SIG-M5 treated with dmso at 0.1 percent for 504 hours (cell line): ENCODE measurements around the gene CLEC16A.
A peak's percentile ranks its signal among the peaks of the same experiment; 100 is the strongest.

ENCODE experiments used
- DNase-seq: peaks from one replicate; lab custom pipeline; 2025; ENCODE audit not compliant: unreplicated experiment; lab: John Stamatoyannopoulos, UW

CLEC16A gene

DNA sequence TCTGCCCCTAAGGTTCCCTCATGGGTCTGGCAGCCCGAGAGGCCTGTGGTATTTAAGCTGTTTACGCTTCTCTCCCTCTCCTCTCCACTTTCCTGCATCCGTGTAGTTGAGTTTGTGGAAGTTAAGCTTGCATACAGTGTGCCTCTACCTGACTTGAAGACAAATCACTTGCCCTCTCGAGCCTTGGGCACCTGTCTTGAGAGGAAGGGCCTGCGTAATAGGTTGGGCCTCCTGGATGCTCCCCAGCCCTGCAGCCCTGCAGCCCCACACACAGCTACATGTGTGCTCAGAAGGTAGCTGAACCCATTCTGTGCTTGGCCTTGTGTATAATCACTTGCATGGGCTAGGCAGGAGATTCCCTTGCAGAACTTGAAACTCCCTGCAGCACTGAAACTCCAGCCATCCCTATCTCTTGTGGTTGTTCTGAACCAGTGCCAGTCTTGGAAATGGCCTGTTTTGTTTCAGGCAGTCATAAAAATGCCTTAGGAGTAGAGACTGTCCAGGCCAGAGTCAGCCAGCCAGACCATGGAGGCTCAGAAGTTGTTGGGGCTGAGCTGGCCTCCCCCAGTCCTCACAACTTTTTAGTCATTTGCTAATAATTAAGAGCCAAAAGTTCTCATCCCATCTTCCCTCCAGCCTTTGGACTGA is 134.6 kb downstream of the CLEC16A start:
- no peak for DNase-seq

DNA sequence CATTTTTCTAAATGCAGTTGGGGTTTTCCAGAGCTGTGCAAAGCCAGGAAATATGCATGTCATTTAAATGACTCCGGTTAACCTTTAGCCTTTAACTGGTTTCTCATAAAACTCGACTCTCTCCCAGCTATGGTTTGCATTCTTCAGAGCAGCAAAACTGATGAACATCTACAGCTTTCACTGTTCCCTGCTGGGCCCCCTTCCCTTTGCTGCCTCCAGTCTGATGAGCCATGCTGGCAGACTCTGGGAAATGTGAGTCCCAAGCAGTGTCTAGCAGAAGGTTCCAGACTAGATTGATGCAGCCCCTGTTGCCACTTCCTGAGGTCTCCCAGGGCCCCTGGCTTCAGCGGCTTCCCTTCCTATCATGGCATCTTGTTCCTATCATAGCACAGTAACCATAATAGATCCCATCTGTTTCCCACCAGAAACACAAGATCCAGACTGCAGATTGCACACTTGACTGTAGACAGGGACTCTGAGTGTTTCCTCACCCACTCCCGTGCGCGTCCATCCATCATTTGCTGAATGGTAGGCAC is 135.4 kb downstream of the CLEC16A start:
- no peak for DNase-seq

DNA sequence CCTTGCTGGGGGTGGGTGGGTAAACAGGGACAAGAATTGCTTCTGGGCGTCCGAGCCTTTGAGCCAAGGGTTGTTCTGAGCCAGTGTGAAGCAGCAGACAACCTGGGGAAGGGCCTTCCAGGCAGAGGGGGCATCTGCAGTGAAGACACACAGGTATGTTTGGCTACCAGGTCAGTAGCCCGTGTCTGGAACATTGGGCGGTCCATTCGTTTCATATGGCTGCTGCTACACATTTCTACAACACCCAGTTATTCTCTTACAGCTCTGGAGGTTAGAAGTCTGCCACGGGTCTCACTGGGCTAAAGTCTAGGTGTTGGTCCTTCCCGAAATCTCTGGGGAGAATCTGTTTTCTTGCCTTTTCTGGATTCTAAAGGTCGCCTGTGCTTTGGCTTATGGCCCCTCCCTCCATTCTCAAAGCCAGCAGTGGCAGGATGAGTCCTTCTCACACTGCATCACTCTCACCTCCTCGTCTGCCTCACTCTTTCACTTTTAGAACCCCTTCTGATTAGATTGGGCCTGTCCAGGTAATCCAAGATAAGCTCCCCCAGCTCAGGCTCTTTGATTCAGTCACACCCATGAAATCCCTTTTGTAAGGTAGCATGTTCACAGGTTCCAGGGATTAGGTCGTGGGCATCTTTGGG is 136.1 kb downstream of the CLEC16A start:
- DNase-seq = no peak

DNA sequence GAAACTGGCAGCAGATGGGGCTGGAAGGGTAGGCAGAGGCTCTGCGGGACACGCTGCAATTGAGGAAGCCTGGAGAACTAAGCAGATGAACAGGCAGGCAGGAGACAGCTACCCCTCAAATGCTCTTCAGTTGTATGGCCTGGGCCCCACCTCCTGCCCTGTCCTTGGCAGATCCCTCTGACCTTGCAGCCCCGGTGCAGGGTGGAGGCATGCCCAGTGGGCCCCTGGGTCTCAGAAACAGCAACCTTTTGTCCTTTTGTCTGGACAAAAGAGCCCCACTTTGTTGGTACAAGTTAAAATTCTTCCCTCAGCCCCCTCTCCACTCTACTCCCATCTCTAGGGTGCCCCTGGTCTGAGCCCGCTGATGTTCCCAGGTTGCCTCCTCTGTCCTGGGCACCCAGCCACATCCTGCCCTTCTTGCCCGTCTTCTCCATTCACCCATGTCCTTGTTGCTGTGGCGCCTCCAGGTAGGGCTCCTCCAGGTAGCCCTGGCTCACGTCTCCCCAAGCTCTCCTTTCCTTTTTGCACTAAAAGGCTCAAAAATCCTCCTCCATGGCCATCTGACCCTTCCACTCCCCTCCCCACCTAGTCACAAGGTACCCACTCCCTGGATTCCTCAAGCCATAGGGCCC is 136.8 kb downstream of the CLEC16A start:
- DNase-seq = no peak

DNA sequence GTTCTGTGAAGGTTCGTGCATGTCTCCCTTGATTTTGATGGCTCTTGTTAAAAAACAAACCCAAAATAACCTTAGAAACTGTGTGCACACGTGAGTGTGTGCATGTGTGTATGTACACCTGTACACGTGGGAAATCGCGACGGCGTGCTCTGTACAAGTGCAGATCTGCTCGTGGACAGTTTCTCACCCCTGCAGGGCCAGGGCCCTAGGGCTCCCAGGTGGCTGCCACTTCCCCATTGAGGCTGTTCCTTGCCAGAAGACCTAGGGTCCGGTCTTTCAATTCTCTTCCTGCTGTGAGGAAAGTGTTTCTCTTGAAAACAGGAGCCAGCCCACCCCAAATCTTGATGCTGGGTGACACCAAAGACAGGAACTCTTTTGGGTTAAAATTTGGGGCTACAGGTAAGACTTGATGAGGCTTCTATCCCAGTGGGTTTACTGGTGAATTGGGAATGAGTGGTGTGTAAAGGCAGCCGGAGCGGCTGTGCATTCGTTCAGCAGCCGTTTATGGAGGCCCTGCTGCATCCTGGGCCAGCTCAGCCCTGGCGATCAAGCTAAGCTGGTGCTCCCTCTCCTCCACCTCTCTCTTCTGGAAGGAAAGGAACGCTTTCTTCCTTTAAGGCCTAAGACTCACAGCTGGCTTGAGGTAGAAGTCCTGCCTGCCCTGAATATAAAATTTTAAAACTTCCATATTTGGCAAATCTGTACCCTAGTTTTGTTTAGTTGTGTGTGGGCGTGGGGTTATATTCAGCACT is 137.9 kb downstream of the CLEC16A start:
- no peak for DNase-seq

DNA sequence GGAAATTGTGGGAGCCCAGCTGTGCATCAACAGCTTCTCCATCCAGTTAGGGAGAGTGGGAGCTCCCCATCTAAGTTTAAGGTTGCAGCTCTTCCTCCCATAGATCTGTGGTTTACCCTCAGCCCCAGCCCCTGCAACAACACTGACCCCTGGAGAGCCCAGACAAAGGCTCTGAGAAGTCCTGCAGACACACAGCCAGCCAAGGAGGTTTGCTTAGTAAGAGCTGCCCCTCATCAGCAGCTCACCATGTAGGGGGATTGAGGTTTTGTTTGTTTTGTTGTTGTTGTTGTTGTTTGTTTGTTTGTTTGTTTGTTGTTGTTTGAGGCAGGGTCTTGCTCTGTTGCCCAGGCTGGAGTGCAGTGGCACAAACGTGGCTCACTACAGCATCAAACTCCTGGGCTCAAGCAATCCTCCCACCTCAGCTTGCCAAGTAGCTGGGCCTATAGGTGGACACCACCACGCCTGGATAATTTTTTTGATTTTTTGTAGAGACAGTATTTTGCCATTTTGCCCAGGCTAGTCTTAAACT is 138.6 kb downstream of the CLEC16A start:
- DNase-seq = no peak

DNA sequence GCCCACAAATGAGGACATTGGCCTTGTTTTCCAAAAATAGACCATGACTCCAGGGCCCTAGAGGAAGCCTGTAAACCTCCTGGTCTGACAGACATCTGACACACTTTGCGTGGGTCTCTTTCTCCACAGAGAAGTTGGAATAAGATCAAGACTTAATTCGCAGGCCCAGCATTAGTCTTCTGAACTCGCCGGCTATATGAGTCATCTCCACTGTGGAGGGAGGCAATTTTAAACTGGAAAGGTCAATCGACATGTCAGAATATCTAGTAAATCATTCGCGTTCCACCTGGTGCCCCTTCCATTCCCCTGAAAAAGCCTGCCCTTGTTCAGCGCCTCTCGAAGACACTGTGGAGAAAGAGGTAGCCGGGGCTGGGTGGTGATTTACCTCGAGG is 140.1 kb downstream of the CLEC16A start:
- no peak for DNase-seq

DNA sequence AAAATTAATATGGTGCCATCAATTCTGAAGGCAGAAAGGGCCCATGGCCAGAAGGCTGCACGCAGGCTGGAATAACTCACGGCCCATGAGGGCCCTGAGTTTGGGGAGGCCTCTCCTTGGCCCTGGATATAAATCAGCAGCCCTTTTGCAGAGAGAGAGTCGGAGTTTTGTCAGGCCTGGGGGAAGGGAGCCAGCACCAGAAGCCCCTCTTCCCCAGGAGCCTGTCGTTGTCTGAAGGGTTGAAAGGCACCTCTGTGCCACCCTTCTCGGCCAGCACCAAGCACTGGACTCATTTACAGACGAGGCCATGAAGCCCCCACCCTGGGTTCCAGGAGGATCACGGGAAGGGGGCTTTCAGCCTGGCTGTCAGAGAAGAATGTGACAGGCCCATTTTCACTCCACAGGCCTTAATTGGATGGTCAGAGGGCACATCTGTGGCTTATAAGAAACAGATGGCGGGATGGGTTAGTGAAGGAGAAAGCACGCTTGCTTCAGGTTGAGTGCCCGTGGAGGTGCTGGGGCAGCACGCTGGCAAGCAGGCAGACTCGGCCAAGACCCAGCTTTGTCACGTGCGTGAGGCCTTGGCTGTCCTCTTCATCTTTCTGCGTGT is 140.6 kb downstream of the CLEC16A start:
- DNase-seq = no peak

DNA sequence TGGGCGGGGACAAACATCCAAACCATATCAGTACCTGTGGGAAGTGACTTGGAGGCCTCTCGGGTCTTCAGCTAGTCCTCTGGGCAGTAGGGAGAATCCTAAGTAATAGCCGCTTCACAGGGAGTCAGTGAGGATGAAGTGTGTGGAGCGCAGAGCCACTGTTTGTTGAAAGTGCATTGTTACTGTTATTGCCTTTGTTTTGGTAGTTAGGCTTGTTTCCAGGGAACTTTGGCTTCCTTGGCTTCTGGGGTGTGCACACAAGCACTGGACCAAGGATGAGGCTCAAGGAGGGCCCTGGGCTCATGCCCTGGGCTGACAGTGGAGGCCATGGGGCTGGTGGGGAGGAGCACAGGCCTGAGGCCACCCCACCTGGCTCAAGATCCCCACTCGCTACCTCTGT is 141.6 kb downstream of the CLEC16A start:
- DNase-seq = no peak

DNA sequence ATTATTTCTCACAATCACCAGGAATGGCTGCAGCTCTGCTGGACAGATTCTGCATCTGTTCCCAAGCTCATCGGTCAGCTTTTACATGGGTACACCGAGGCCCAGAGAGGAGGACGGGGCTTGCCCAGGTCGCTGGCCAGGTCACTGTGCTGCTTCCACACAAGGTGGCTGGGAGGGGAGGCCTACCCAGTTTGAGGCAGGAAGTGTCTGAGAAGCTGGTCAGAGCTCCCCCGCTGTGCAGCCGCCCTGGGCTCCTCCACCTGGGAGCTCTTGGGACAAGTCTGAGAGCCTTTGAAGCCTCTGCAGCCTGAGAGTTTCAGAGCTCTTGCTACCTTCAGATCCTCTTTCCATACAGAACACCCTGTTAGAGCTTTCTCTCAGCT is 143.3 kb downstream of the CLEC16A start:
- no peak for DNase-seq

DNA sequence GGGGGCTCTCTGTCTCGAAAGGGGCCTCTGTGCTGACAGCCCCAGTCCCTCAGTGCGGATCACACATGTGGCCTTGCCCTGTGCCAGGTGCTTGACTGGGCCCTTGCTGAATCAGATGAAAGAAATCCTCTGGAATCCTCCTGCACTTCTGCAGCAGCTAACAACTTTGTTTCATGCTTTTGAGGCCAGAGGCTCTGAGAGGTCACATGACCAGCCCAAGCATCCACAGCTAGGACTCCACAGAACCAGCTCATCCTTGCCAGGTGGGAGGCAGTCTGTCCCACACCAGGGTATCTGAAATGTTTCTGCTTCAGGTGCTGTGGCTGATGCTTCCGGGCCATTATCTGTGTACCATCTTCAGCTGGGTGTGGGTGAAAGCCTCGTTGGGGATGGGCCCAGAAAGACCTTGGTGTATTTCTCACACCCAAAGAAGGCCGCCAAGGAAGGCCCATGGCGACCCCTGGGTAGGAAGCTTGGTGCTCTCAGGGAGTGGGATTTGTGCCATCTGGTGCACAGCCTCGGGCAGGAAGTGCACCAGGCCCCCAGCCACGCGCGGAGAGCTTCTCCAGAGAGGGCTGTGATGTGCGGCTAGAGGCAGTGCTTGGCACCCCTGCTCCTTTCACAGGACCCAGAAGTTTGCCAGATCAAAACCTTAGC is 143.8 kb downstream of the CLEC16A start:
- DNase-seq = no peak

DNA sequence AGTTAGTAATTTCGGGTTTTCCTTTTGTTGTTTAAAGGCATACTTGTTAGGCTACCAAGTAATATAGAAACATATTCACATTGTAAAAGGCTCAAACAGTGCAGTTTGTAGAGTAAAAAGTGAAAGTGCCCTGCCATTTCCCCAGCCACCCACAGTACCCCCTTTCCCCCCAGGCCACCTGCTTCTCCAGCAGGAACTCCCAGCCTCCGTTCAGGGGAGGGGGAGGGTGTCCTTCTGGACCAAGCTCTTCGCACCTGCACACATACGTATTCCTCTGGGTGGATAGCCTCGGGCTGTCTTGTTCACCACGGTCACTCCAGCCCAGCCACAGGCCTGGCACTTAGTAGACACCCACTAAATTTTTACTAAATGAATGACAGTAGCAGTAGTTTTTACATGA is 144.5 kb downstream of the CLEC16A start:
- no peak for DNase-seq

DNA sequence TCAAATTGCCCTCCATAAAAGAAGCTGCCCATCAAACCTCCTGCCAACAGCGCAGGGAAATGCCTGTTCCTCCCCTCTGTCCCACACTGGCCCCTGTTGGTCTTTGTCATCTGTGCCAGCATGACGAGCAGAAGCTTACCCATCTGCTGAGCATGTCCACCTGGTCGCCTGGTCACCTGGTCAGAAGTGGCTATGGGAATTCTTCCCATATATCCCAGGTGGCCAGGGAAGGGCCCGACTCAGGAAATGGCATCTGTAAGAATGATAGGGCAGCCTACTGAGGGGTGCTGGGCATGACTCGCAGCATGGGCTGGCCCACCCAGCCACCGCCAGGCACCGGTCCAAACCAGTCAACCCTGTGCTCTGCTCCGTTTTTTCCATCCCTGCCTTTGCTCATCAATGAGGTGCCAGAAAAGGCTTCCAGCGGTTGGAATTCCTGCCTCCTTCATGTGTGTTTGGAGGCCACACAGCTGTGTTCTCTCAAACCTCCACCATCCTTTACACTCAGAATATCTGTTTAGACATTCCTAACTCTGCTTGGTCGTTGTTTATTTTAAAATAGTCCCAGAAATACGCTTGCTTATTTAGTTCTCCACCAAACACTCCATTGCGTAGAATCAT is 145.2 kb downstream of the CLEC16A start:
- no peak for DNase-seq

DNA sequence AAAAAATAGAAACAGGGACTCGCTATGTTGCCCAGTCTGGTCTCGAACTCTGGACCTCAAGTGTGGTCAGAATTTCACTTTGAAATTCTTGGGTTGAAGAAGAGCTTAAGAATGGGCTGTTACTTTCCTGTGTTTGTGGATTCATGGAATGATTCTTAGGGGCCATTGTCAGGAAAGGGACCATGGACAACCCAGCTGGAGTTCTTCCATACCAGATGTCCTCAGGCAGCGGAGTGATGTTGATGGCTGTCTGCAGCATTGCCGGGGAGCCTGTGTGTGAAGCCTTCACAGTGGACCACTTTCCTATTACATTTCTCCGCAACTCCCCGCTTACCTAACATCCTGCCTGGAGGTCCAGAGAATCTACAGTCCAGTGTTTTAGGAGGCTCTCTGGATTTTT is 145.9 kb downstream of the CLEC16A start:
- DNase-seq = no peak

DNA sequence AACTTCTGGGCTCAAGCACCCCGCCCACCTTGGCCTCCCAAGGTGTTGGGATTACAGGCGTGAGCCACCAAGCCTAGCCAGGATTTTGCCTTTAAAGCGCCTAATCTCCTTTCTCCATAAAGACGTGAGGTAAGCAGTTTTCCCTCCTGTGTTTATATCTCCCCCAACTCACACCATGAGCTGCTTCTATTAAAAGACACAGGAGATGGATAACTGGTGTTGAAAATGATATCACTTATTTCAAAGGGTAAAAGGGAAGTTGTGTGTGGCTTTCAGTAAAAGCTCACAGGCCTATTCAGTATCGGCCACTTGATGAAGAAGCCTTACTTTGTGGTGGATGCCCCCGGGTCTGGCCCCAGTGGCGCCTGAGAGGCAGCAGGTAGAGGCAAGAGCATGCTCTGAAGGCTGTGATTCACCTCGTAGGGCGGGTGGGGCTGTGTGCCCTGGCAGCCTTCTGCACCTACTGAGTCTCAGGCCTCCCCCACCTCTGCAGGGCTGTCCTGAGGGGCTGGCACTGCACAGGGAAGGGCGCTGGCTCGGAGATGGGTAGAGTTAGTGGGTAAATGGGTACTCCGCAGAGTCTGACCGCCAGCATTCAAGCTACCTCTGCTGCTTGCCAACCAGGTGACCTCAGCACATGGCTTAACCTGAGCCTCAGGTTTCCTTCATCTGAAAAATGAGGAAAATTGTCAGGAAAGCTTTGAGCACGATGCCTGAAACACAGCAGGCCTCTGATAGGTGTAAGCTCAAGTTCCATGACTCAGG is 146.8 kb downstream of the CLEC16A start:
- no peak for DNase-seq

DNA sequence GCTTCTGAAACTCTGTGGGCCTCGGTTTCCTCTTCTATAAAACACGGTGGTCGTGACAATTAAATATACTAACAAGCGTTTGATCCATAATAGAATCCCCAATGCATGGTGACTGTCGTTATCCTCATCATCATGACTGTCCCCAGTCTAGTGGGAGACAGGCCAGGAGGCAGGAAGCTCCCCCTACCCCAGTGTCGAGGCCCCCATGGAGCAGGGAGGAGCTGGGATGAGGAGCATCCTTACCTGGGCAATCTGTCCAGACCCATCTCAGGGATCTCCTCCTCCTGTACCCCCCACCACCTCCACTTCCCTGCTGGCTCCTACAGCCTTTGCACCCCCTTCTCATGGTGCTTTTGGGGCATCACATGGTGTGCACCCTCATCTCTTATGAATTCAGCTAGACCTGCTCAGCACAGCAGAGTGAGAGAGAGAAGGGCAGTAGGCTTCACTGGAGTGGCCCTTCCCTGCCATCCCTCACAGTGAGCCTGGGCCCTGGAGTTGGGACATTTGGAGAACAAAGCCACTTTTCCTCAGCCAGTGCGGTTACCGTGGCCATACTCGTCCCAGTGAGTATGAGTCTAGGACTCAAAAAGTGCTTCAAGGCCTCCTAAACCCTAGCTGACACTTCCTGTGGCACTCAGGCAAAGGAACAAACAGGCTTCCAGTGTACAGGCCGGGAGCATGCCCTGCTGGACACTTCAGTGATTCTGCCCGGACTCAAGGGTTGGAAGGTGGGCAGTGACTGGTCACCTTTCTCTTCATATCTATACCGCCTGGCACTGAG is 148.6 kb downstream of the CLEC16A start:
- no peak for DNase-seq

DNA sequence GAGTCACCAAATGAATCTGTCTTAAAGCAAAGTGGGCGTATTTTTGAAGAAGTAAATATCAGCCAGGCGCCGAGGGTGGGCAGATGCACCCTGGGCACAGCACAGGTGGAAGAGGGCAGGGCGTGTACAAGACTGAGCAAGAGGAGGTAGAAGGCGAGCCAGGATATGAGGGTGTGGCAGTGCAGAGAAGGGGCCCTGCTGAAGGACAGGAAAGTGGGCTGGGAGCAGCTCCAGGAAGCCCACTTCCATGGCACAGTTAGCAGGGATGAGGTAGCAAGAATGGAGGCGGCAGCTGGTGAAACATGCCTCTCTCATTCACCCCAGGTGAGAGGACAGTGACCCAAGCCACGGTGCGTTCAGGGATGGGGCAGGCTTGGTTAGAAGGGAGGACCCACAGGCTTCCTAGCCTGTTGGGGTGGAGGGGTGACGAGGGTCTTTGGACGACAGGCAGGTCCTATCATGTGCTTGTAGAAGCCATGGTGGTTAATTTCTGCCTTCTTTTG is 149.3 kb downstream of the CLEC16A start:
- DNase-seq = no peak

DNA sequence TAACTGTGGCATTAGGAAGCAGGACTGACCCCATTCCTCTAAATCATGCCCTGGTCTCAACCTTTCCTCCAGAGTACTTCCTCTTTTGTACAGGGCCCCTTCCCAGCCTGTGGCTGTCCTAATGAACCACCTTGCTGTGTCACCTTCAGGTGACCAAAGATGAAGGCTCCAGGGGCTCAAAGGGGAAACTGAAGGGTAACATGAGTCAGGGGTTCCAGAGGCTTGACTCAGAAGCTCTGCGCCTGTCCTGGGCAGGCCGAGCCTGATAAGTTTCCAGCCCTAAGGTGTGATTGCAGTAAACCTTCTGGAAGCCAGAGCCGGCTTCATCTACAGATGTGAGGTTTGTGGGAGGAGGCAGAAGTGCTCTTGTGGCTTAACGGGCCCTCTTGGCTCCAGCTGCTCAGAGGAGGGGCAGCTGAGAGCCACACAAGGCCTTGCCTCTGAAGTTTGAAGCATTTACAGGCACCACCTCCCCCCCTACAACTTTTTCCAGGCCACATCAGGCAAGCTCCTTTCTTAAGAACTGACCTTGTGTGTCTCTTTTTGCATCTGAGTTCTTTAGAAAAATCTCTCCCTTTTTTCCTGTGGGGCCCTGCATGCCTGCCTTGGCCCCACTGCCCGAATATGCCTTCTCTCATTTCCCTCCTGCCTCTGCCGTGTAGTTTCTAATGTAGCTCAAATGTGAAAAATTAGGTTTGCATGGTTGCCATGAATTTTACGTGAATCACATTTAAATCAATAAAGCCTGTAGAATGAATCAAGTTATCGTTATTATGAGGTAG is 149.9 kb downstream of the CLEC16A start:
- DNase-seq = peak; percentile 41
